Astrocyte of the spinal cord (primary cell): Measurements from ENCODE around the gene HMGN3.

Source experiments
- DNase-seq: peaks from one replicate; pipeline ENCODE4 v3.0.0; 2011; ENCODE audit warnings: low read depth, low spot score
- H3K4me3 ChIP-seq: 2 replicates; pipeline ENCODE4 v1.5.1; 2011; ENCODE audit warnings: low read depth, mild to moderate bottlenecking, low read length, moderate library complexity
- CTCF ChIP-seq: IDR thresholded peaks from 2 replicates; pipeline ENCODE4 v1.5.1; 2012; ENCODE audit warnings: low read depth, mild to moderate bottlenecking, low read length, inconsistent platforms
- in situ Hi-C: cut with HindIII; loops from 2 replicates; pipeline ENCODE4 v1.10.0; 2017; ENCODE audit warnings: low sequenced_read_pairs

Gene HMGN3

GRCh38 chr6:79173378-79173777 is 61.1 kb downstream of the HMGN3 start:
- no peak for TF ChIP-seq CTCF
- in situ Hi-C loops, result no loop called here
- DNase-seq, result no peak
- no peak overlapping the region for H3K4me3 ChIP-seq

GRCh38 chr6:79170959-79171358 is 63.5 kb downstream of the HMGN3 start:
- in situ Hi-C loops, result no loop called here
- no peak overlapping the region for H3K4me3 ChIP-seq
- peak; percentile 65 for DNase-seq
- no peak for TF ChIP-seq CTCF

- H3K4me3 ChIP-seq, result no peak overlapping the region
- peak; percentile 8 for DNase-seq
- no peak for TF ChIP-seq CTCF
- in situ Hi-C loops, result no loop called here
Observed at GRCh38 chr6:79170431-79170830, 64.1 kb downstream of the HMGN3 start.

GRCh38 chr6:79168695-79168980 is 65.8 kb downstream of the HMGN3 start:
- H3K4me3 ChIP-seq, result no peak overlapping the region
- DNase-seq, result peak; percentile 48
- no peak for TF ChIP-seq CTCF
- in situ Hi-C loops, result no loop called here

GRCh38 chr6:79167931-79168694 is 66.4 kb downstream of the HMGN3 start:
- no peak for TF ChIP-seq CTCF
- in situ Hi-C loops, result no loop called here
- no peak overlapping the region for H3K4me3 ChIP-seq
- DNase-seq, result peak; percentile 55

- TF ChIP-seq CTCF, result no peak
- H3K4me3 ChIP-seq, result no peak overlapping the region
- no peak for DNase-seq
- in situ Hi-C loops, result no loop called here
Observed at GRCh38 chr6:79159846-79160245, 74.6 kb downstream of the HMGN3 start.
